ENCODE data around the gene CNOT9.

The CNOT9 gene

GRCh38 chr2:218578272-218578877 is 9.7 kb downstream of the CNOT9 start:
- DNase-seq (ENCODE audit: insufficient read length): no peak
- no peak for FAIRE-seq
- no peak for TF ChIP-seq POLR2AphosphoS5 (IDR thresholded peaks at IDR 0.05; ENCODE audit: low read depth, low read length)
- TF ChIP-seq POLR2A (IDR thresholded peaks at IDR 0.05; ENCODE audit: low read depth, low read length): no peak
- no peak for TF ChIP-seq TAF1 (IDR thresholded peaks at IDR 0.05; ENCODE audit: borderline replicate concordance, low read depth, low read length)

GRCh38 chr2:218582076-218582475 is 13.4 kb downstream of the CNOT9 start:
- no peak for TF ChIP-seq POLR2AphosphoS5 (IDR thresholded peaks at IDR 0.05; ENCODE audit: low read depth, low read length)
- TF ChIP-seq TAF1 (IDR thresholded peaks at IDR 0.05; ENCODE audit: borderline replicate concordance, low read depth, low read length): no peak
- TF ChIP-seq POLR2A (IDR thresholded peaks at IDR 0.05; ENCODE audit: low read depth, low read length): no peak
- FAIRE-seq (no peak), DNase-seq (ENCODE audit: insufficient read length) (no peak)

GRCh38 chr2:218583983-218584850 is 15.6 kb downstream of the CNOT9 start:
- peak; percentile 67 for FAIRE-seq
- no peak for DNase-seq (ENCODE audit: insufficient read length)
- TF ChIP-seq POLR2A (IDR thresholded peaks at IDR 0.05; ENCODE audit: low read depth, low read length) (no peak), TAF1 (IDR thresholded peaks at IDR 0.05; ENCODE audit: borderline replicate concordance, low read depth, low read length) (no peak), POLR2AphosphoS5 (IDR thresholded peaks at IDR 0.05; ENCODE audit: low read depth, low read length) (no peak)

- no peak for FAIRE-seq
- no peak for DNase-seq (ENCODE audit: insufficient read length)
- TF ChIP-seq POLR2AphosphoS5 (IDR thresholded peaks at IDR 0.05; ENCODE audit: low read depth, low read length) (no peak), POLR2A (IDR thresholded peaks at IDR 0.05; ENCODE audit: low read depth, low read length) (no peak), TAF1 (IDR thresholded peaks at IDR 0.05; ENCODE audit: borderline replicate concordance, low read depth, low read length) (no peak)
Measured at GRCh38 chr2:218585541-218585940, 16.9 kb downstream of the CNOT9 start.

- no peak for FAIRE-seq
- TF ChIP-seq POLR2A (IDR thresholded peaks at IDR 0.05; ENCODE audit: low read depth, low read length): no peak
- TF ChIP-seq TAF1 (IDR thresholded peaks at IDR 0.05; ENCODE audit: borderline replicate concordance, low read depth, low read length): no peak
- no peak for TF ChIP-seq POLR2AphosphoS5 (IDR thresholded peaks at IDR 0.05; ENCODE audit: low read depth, low read length)
- DNase-seq (ENCODE audit: insufficient read length): no peak
Measured at GRCh38 chr2:218605432-218605831, 36.8 kb downstream of the CNOT9 start.

GRCh38 chr2:218607436-218608115 is 38.9 kb downstream of the CNOT9 start, which contains the start of gene PLCD4:
PLCD4 (plus strand) TSS chr2:218607899; CDS start chr2:218615740, 7,841 bp downstream.
- no peak for FAIRE-seq
- no peak for DNase-seq (ENCODE audit: insufficient read length)
- TF ChIP-seq TAF1 (IDR thresholded peaks at IDR 0.05; ENCODE audit: borderline replicate concordance, low read depth, low read length): no peak
- no peak for TF ChIP-seq POLR2A (IDR thresholded peaks at IDR 0.05; ENCODE audit: low read depth, low read length)
- no peak for TF ChIP-seq POLR2AphosphoS5 (IDR thresholded peaks at IDR 0.05; ENCODE audit: low read depth, low read length)

- TF ChIP-seq POLR2AphosphoS5 (IDR thresholded peaks at IDR 0.05; ENCODE audit: low read depth, low read length): no peak
- TF ChIP-seq TAF1 (IDR thresholded peaks at IDR 0.05; ENCODE audit: borderline replicate concordance, low read depth, low read length): no peak
- TF ChIP-seq POLR2A (IDR thresholded peaks at IDR 0.05; ENCODE audit: low read depth, low read length): no peak
- DNase-seq (ENCODE audit: insufficient read length): no peak
- no peak for FAIRE-seq
Measured at GRCh38 chr2:218615868-218616315, 47.3 kb downstream of the CNOT9 start.

- FAIRE-seq: no peak
- TF ChIP-seq POLR2A (IDR thresholded peaks at IDR 0.05; ENCODE audit: low read depth, low read length): no peak
- no peak for TF ChIP-seq POLR2AphosphoS5 (IDR thresholded peaks at IDR 0.05; ENCODE audit: low read depth, low read length)
- TF ChIP-seq TAF1 (IDR thresholded peaks at IDR 0.05; ENCODE audit: borderline replicate concordance, low read depth, low read length): no peak
- DNase-seq (ENCODE audit: insufficient read length): no peak
Measured at GRCh38 chr2:218618102-218618860, 49.6 kb downstream of the CNOT9 start.

- no peak for TF ChIP-seq POLR2A (IDR thresholded peaks at IDR 0.05; ENCODE audit: low read depth, low read length)
- TF ChIP-seq TAF1 (IDR thresholded peaks at IDR 0.05; ENCODE audit: borderline replicate concordance, low read depth, low read length): no peak
- no peak for TF ChIP-seq POLR2AphosphoS5 (IDR thresholded peaks at IDR 0.05; ENCODE audit: low read depth, low read length)
- FAIRE-seq: no peak
- DNase-seq (ENCODE audit: insufficient read length): no peak
Measured at GRCh38 chr2:218621007-218621406, 52.4 kb downstream of the CNOT9 start.

GRCh38 chr2:218622606-218623365 is 54.1 kb downstream of the CNOT9 start:
- no peak for FAIRE-seq
- no peak for TF ChIP-seq TAF1 (IDR thresholded peaks at IDR 0.05; ENCODE audit: borderline replicate concordance, low read depth, low read length)
- no peak for TF ChIP-seq POLR2AphosphoS5 (IDR thresholded peaks at IDR 0.05; ENCODE audit: low read depth, low read length)
- no peak for TF ChIP-seq POLR2A (IDR thresholded peaks at IDR 0.05; ENCODE audit: low read depth, low read length)

More at GRCh38 chr2:218622606-218623365, 54.1 kb downstream of the CNOT9 start:
- DNase-seq (ENCODE audit: insufficient read length): no peak

All from GM12892 (cell line).